ENCODE data around the gene ATP5MC2.
"Not testable (repeated sequence)": the region's sequence is repeated elsewhere in the genome, so short reads cannot be mapped to it uniquely, and the experiment has no call there.

Gene ATP5MC2

GRCh38 chr12:53688134-53688533 lies 12.3 kb upstream of the ATP5MC2 start:
- no peak for DNase-seq

- no peak for DNase-seq
Measured at GRCh38 chr12:53686436-53686835, 10.6 kb upstream of the ATP5MC2 start.

DNA sequence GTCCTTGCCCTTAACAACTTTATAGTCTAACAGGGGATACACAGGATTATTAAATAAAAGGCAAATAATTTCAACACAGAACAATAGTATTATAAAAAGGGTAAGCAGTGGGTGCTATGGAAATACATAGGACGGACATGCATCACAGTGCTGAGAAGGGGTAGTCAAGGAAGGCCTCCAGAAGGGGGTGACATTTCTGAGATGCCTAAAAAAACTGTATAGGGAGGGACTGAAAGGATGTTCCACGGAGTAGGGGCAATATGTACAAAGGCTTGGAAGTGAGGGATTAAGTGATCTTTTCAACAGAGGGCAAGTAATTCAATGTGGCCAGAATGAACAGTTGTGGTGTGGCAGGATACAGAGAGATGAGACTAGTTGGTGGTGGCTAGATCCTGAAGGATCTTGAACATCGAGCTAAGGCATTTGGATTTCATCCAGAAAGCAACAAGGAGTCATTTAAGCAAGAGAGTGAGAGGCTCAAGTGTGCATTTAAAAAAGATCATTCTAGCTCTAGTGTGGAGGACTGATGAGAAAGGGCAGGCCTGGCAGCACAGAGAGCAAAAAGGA lies 8.9 kb upstream of the ATP5MC2 start:
- DNase-seq = no peak

DNA sequence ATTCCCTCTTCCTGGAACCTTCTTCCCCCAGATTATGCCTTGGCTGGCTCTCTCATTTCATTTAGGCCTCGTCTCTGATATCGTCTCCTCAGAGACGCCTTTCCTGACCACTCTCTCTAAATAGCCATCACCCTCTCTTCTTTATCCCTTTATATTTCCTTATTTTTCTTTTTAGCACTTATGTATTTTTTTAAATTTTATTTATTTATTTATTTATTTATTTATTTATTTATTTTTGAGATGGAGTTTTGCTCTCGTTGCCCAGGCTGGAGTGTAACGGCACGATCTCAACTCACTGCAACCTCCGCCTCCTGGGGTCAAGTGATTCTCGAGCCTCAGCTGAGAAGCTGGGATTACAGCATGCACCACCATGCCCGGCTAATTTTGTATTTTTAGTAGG lies 8.1 kb upstream of the ATP5MC2 start:
- no peak for DNase-seq

DNA sequence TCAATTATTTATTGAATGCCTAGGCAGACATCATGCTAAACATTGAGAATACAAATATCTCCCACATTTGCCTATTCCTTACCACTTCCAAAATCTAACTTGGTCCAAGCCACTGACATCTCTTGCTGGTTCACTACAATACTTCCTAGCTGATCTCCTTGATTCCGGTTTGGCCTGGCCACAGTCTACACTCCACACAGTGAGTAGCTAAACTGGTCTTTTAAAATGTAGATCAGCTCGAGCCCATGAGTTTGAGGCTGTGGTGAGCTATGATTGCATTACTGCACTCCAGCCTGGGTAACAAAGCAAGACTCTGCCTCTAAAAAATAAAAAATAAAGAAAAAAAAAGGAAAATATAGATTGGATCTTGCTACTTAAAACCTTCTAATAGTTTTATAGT lies 7.6 kb upstream of the ATP5MC2 start:
- no peak for DNase-seq

- not testable (repeated sequence) for DNase-seq
Measured at GRCh38 chr12:53680061-53680460, 4.2 kb upstream of the ATP5MC2 start.

GRCh38 chr12:53677800-53678148 lies 1.9 kb upstream of the ATP5MC2 start:
- DNase-seq = no peak

- no peak for DNase-seq
Measured at GRCh38 chr12:53677016-53677799, 1.3 kb upstream of the ATP5MC2 start.

- DNase-seq = peak in 1 of 4 experiments; percentile 14
Measured at GRCh38 chr12:53676656-53677015, 753 bp upstream of the ATP5MC2 start.

GRCh38 chr12:53674977-53675700 lies 744 bp downstream of the ATP5MC2 start:
- no peak for DNase-seq

- no peak for DNase-seq
Measured at GRCh38 chr12:53670971-53671370, 4.9 kb downstream of the ATP5MC2 start.

DNA sequence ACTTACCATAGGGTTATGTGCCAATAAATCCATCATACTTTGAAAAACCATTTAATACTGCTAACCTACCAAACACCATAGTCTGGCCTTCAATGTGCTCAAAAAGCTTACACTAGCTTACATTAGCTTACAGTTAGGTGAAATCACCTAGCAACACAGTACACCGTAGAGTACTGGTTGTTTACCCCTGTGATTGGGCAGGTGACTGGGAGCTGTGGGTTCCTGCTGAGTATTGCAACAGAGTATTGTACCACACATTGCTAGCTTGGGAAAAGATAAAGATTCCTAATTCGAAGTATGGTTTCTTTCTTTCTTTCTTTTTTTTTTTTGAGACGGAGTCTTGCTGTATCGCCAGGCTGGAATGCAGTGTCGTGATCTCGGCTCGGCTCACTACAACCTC lies 5.6 kb downstream of the ATP5MC2 start:
- DNase-seq = no peak

- no peak for DNase-seq
Measured at GRCh38 chr12:53667080-53667479, 8.8 kb downstream of the ATP5MC2 start.

GRCh38 chr12:53664936-53665335 lies 10.9 kb downstream of the ATP5MC2 start:
- no peak for DNase-seq

GRCh38 chr12:53664191-53664590 lies 11.7 kb downstream of the ATP5MC2 start:
- DNase-seq = no peak

GRCh38 chr12:53660041-53660440 lies 15.8 kb downstream of the ATP5MC2 start:
- no peak for DNase-seq

DNA sequence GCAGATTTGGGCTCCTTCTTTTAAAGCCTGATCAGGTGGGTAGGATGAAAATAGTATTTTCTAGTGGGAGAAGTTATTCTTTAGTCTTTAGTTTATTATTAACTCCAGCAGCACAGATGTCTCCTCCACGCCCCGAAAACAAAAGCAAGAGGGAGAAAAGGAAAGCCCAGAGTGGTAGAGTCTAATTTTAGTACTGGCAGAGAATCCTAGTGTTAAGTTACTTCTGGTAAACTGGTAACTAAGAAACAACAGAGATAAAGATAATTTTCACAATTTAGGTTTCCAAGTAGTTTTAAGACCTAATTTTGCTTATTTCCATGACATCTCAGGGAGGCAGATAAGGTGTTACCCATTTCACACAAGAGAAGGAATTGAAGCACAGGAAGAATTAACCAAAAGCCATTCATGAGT lies 16.3 kb downstream of the ATP5MC2 start:
- no peak for DNase-seq

DNA sequence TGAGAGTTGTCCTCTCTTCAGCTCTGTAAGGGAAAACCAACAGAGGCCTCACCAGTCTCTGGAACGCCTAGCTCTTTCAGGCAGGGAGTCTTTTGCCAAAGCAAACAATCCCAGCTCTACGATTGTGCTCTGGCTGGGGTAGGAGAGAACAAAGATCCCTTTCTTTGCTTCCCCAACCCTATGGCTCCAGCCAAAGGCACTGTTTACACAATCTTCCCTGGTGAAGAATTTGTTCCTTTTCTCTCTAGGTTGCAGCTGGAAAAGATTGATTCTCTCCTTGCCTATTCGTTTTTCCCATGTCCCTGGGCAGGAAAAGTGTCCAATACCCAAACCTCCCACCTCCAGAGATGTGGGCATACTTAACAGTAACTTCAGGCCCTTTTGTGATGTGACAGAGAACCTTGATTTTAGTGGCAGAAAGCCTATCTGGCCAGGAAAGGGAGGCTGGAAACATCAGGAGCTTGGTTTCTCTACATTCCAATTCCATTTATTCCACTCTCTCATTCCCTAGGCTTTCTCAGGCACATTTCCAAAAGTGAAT lies 16.8 kb downstream of the ATP5MC2 start:
- no peak for DNase-seq

- no peak for DNase-seq
Measured at GRCh38 chr12:53657041-53657440, 18.8 kb downstream of the ATP5MC2 start.

GRCh38 chr12:53653595-53653994 lies 22.3 kb downstream of the ATP5MC2 start:
- no peak for DNase-seq

DNA sequence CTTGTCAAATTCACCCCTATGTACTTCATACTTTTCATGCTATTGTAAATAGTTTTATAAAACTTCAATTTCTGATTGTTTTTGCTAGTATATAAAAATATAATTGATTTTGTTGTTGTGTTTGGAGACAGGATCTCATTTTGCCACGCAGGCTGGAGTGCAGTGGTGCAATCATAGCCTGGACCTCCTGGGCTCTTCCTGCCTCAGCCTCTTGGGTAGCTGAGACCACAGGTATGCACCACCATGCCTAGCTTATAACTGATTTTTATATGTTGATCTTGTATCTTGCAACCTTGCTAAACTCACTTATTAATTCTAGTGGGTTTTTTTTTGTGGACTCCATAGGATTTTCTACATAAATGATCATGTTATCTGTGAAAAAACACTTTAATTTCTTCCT lies 23.5 kb downstream of the ATP5MC2 start:
- no peak for DNase-seq

GRCh38 chr12:53651737-53652136 lies 24.1 kb downstream of the ATP5MC2 start:
- DNase-seq = no peak

DNA sequence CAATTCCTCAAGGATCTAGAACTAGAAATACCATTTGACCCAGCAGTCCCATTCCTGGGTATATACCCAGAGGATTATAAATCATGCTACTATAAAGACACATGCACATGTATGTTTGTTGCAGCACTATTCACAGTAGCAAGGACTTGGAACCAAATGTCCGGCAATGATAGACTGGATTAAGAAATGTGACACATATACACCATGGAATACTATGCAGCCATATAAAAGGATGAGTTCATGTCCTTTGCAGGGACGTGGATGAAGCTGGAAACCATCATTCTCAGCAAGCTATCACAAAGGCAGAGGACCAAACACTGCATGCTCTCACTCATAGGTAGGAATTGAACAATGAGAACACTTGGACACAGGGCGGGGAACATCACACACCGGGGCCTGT lies 29.6 kb downstream of the ATP5MC2 start:
- not testable (repeated sequence) for DNase-seq

GRCh38 chr12:53645165-53645564 lies 30.7 kb downstream of the ATP5MC2 start:
- no peak for DNase-seq

Data from activated naive CD4-positive, alpha-beta T cell (primary cell).